Endometrial microvascular endothelial cells (primary cell): ENCODE results near the gene TTLL9. TPM values are rescaled to one million over a fixed set of nuclear protein-coding genes. Genes with fewer than 3 reads are reported as not detected.

ENCODE experiments used
- in situ Hi-C: cut with HindIII; loops from 2 replicates; pipeline ENCODE4 v1.10.0; 2017; ENCODE audit warnings: low sequenced_read_pairs, low pct_unique_long_range_greater_than_20kb; ENCODE audit errors: inconsistent ontology term
- total RNA-seq: library from RNA; depleted of rRNA; stranded (reverse); fragments of >200 nt; gene quantifications from one replicate; pipeline ENCODE4 v1.2.3, GENCODE V29; 2015; ENCODE audit errors: inconsistent ontology term

Gene TTLL9
- total RNA-seq, 1 donor from 2014 or later, result not detected

DNA sequence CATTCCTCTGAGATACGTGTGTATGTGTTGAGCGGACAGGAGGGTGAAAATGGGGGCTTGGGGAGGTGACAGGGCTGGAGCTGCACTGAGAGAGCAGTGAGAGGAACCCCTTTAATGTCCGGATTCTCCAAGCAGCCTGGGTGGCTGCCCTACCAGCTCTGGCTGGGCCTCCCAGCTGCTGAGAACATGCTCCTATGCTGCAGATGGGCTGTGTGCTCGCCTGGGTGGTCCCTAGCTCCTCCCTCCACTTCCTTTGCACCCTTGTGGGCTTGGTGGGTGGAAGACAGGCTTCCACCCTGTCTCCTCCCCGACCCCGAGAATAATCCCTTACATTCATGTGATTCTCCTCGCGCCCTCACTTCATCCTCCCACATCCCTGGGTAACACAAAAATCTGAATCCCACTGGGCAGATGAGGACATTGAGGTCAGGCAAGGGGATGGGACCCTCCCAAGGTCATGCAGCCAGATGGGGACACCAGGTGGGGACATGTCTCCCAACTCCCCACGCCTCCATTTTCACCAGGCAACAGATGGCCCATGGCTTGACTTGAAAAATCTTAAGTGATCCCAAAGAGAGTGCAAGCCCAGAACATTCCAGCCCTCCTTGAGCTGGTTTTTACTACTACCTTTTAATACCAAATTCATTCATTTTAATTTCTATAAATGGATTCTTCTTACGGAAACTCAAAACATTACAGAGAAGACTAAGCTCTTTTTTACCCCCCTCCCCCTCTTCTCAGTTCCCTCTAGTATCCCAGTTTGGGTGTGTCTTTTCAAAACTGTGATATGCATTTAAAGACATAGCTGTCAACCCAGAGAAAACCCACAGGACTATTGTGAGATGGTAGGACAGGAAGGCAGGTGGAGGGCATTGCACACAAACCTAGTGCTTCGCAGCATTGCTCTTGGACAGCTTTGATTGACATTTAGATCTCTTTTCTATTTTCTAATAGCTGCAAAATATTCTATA, 86.4 kb downstream of the TTLL9 start:
- in situ Hi-C loops, result no loop called here

DNA sequence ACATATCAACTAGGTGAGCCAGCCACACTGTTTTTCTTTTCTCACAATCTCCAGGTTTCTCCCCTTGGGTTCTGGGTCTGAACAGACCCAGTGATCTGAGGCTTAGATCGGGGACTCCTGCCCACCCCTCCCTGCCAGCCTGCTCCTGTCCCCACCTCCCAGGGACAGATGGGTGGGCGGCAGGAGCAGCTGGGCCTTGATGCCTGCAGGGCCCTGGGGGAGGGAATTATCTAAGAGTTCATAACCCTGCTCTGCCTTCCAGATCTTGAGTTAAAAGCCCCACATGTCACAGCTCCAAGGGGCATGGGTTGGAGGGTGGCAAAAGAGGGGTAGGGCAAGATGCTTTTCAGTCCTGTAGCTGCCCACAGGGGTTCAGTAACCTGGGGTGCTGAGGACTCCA, 92.3 kb downstream of the TTLL9 start:
- in situ Hi-C loops, result no loop called here

- in situ Hi-C loops, result no loop called here
Observed at GRCh38 chr20:31963889-31964288, 93.5 kb downstream of the TTLL9 start.

DNA sequence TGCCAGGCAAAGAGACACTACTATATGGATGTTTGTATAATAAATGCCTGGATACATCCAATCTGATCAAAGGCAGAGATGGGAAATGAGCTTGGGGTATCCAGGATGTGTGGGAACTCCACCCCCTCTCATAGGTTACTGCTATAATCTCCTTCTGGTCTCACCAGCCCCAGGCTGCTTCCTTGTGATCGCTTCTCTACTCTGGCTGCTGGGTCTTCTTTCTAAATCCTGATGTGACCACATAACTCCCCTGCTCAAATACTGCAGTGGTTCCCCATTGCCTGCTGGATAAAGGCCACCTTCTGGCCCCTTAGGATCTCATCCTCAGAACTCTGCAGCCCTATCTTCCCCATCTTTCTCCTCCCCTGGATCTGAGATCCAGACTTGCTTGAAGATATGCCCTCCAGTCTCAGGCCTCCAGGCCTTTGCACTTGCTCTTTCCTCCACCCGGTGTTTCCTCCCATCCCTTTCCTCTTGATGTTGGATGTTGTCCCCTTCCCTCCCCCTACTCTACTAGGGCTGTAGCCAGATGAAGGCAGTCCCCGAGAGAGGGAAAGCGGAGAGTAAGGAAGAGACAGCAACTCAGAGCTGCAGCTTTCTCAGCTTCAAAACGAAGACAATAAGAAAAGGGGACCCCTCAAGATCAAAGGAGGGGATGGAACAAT, 96.7 kb downstream of the TTLL9 start:
- in situ Hi-C loops, result no loop called here

- in situ Hi-C loops, result no loop called here
Observed at GRCh38 chr20:31967830-31968249, 97.4 kb downstream of the TTLL9 start, which contains the start of gene XKR7. TSS of gene XKR7 (plus strand) at chr20:31968151. CDS start at chr20:31968176, 25 bp downstream.

DNA sequence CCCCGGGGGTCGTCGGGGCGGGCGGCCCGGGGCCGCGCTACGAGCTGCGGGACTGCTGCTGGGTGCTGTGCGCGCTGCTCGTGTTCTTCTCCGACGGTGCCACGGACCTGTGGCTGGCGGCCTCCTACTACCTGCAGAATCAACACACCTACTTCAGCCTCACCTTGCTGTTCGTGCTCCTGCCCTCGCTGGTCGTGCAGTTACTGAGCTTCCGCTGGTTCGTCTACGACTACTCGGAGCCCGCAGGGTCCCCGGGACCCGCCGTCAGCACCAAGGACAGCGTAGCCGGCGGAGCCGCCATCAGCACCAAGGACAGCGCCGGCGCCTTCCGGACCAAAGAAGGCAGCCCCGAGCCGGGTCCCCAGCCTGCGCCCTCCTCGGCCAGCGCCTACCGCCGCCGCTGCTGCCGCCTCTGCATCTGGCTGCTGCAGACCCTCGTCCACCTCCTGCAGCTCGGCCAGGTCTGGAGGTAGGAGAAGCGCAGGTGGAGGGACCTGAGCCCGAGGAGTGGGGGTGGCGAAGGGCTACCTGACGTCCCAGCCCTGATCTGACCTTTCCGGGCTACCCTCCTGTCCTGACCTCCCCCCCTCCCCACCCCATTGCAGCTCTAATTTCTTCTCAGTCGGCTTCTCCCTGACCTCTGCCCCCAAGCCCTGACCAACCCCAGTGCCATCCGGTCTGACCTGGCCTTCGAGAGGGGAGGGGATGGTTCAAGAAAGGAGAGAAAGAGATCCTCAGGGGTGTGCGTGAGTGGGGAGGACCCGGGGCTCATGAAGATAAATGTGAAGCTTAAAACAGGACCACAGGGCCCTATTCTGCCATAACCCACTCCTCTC, 98.1 kb downstream of the TTLL9 start:
- in situ Hi-C loops, result no loop called here

GRCh38 chr20:31969991-31970390, 99.6 kb downstream of the TTLL9 start:
- in situ Hi-C loops, result no loop called here

GRCh38 chr20:31972471-31973021, 102.1 kb downstream of the TTLL9 start:
- in situ Hi-C loops, result no loop called here

DNA sequence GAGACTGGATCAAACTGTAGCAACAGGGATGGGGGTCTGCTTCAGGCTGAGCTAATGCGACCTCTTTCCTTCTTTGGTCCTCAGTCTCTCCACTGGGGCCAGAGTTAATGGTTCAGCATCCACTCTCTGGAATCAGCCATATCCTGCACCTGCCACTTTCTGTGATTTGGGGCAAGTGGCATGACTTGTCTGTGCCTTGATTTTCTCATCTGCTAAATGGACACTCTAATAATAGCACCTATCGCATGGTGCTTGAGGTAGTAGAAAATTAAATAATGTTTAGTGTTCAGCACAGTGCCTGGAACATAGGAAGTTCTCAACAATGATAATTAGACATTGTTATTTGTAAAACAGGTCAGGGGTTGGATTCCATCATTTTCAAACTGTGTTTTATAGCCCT, 103.9 kb downstream of the TTLL9 start:
- in situ Hi-C loops, result no loop called here

DNA sequence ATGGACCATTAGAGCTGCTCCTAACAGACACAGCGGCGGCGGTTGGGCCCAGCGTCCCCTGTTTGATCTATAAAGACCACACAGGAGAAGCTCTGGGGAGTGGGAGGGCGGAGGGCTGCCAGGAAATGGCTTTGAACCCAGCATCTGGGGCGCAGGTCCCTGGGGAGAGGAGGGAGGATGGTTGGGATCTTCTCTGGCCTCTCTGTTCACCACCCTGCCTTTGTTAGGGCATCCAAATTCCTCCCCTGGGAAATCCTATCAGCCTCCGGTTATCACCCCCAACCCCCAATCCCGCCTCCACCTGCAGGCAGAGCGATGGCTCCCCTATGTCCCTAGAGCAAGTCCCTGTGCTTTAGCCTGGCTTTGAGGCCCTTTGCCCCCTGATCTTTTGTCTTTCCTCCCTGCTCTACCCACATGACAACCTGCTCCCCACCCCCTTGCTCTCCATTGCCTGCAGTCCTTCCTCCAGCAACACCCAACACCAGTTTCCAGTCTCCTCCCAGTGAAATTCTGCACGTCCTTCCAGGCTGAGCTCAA, 104.6 kb downstream of the TTLL9 start:
- in situ Hi-C loops, result no loop called here

GRCh38 chr20:31975874-31976273, 105.4 kb downstream of the TTLL9 start:
- in situ Hi-C loops, result no loop called here

GRCh38 chr20:31977080-31977479, 106.6 kb downstream of the TTLL9 start:
- in situ Hi-C loops, result no loop called here

GRCh38 chr20:31979713-31980426, 109.4 kb downstream of the TTLL9 start:
- in situ Hi-C loops, result no loop called here

DNA sequence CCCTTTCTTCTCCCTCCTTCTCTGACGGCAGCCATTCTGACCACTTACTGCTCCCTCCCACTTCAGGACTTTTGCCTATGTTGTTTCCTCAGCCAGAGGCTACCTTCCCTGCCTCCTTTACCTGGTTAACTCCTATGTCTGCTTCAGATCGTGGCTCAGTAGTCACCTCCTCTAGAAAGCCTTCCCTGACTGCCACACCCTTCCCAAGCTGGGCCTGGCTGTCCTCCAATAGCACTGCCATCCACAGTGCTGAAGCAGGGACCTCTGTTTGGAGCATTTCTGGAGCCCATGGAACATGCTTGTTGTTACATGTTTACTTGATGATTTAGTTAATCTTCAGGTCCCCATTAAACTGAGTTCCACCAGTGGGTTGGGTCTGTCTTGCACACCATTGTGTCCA, 111.3 kb downstream of the TTLL9 start:
- in situ Hi-C loops, result no loop called here

GRCh38 chr20:31984981-31985471, 114.6 kb downstream of the TTLL9 start:
- in situ Hi-C loops, result no loop called here

DNA sequence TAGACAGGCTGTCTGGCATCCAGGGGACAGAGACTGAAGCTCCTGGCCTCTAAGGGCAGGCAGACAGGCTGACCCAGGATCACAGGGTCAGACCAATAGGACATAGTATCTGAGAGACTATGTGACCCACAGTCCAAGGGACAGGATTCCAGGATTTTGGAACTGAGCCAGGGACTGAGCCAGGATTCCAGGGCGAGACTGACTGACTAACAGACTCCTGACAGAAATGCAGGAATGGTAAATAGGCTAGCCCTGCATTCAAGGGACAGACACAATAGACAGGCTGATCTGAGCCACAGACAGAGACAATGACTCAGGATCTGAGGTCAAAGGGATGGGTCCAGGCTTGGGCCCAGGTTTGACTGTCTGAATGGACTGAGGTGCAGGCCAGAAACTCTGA, 117.3 kb downstream of the TTLL9 start:
- in situ Hi-C loops, result no loop called here

GRCh38 chr20:31988430-31989015, 118.1 kb downstream of the TTLL9 start:
- in situ Hi-C loops, result no loop called here
